Measurements from ENCODE around the gene BCL2L13. TPM values are rescaled to one million over a fixed set of nuclear protein-coding genes. Genes with fewer than 3 reads are reported as not detected.
A peak's percentile ranks its signal among the peaks of the same experiment; 100 is the strongest.

The BCL2L13 gene
- total and polyA plus RNA-seq, 3 donors from 2014 or later, result 60.1 to 80.2 (median 74.1) TPM

- Histone ChIP-seq H3K4me3 (no peak overlapping the region), H3K4me1 (no peaks in the 10 kb centered on the region), H3K36me3 (ENCODE audit: low read depth, missing control alignments) (no peaks in the 10 kb centered on the region), H3K27ac (peak overlapping the region; percentile 2 to 51), H3K9me3 (no peaks in the 10 kb centered on the region), H3K27me3 (no peaks in the 10 kb centered on the region)
- DNase-seq, result no peak
- intact Hi-C loops (cut with DNase I; ENCODE audit: low total_unique reads), result no loop called here
- WGBS, 2 donors, result 92 to 97% methylated on average over 1 of the region's 1 CpG
- TF ChIP-seq CTCF (IDR thresholded peaks at IDR 0.05) (no peak), POLR2A (IDR thresholded peaks at IDR 0.05) (no peak)
Measured at GRCh38 chr22:17706947-17707346, 68.4 kb downstream of the BCL2L13 start.

GRCh38 chr22:17707526-17707925 is 69.0 kb downstream of the BCL2L13 start:
- Histone ChIP-seq H3K36me3 (ENCODE audit: low read depth, missing control alignments) (no peaks in the 10 kb centered on the region), H3K9me3 (no peaks in the 10 kb centered on the region), H3K27ac (no peak overlapping the region), H3K4me1 (no peaks in the 10 kb centered on the region), H3K27me3 (no peaks in the 10 kb centered on the region), H3K4me3 (no peak overlapping the region)
- TF ChIP-seq POLR2A (IDR thresholded peaks at IDR 0.05) (no peak), CTCF (IDR thresholded peaks at IDR 0.05) (no peak)
- intact Hi-C loops (cut with DNase I; ENCODE audit: low total_unique reads), result no loop called here
- WGBS, 2 donors, result 58 to 67% methylated on average over 3 of the region's 3 CpGs
- no peak for DNase-seq

- TF ChIP-seq CTCF (IDR thresholded peaks at IDR 0.05) (no peak), POLR2A (IDR thresholded peaks at IDR 0.05) (no peak)
- Histone ChIP-seq H3K9me3 (no peaks in the 10 kb centered on the region), H3K36me3 (ENCODE audit: low read depth, missing control alignments) (no peaks in the 10 kb centered on the region), H3K4me3 (no peak overlapping the region), H3K4me1 (no peaks in the 10 kb centered on the region), H3K27me3 (no peaks in the 10 kb centered on the region), H3K27ac (no peak overlapping the region)
- intact Hi-C loops (cut with DNase I; ENCODE audit: low total_unique reads), result no loop called here
- 76 to 82% methylated on average over 5 of the region's 5 CpGs for WGBS, 2 donors
- no peak for DNase-seq
Measured at GRCh38 chr22:17710023-17710422, 71.5 kb downstream of the BCL2L13 start.

- no peaks in the 10 kb centered on the region for H3K36me3 ChIP-seq (ENCODE audit: low read depth, missing control alignments)
- no peak overlapping the region for H3K27ac ChIP-seq
- H3K27me3 ChIP-seq, result no peaks in the 10 kb centered on the region
- H3K9me3 ChIP-seq, result no peaks in the 10 kb centered on the region
- no peaks in the 10 kb centered on the region for H3K4me1 ChIP-seq
- 82 to 84% methylated on average over 2 of the region's 2 CpGs for WGBS, 2 donors
- intact Hi-C loops (cut with DNase I; ENCODE audit: low total_unique reads), result no loop called here
- TF ChIP-seq POLR2A (IDR thresholded peaks at IDR 0.05) (no peak), CTCF (IDR thresholded peaks at IDR 0.05) (no peak)
- no peak for DNase-seq
- H3K4me3 ChIP-seq, result no peak overlapping the region
Measured at GRCh38 chr22:17712441-17712840, 73.9 kb downstream of the BCL2L13 start.

- Histone ChIP-seq H3K36me3 (ENCODE audit: low read depth, missing control alignments) (no peaks in the 10 kb centered on the region), H3K9me3 (no peaks in the 10 kb centered on the region), H3K27ac (no peak overlapping the region), H3K4me1 (no peaks in the 10 kb centered on the region), H3K4me3 (no peak overlapping the region), H3K27me3 (no peaks in the 10 kb centered on the region)
- TF ChIP-seq CTCF (IDR thresholded peaks at IDR 0.05) (no peak), POLR2A (IDR thresholded peaks at IDR 0.05) (no peak)
- DNase-seq, result no peak
- WGBS, 2 donors, result 94% methylated on average over 3 of the region's 3 CpGs
- intact Hi-C loops (cut with DNase I; ENCODE audit: low total_unique reads), result no loop called here
Measured at GRCh38 chr22:17716529-17716928, 78.0 kb downstream of the BCL2L13 start.
